HG03139 (cell line): Measurements from ENCODE around the gene LRRTM4.
"Not testable (repeated sequence)": the region's sequence is repeated elsewhere in the genome, so short reads cannot be mapped to it uniquely, and the experiment has no call there.

Experiments used
- ATAC-seq: cut with Tn5 transposase; IDR thresholded peaks from one replicate; pipeline ENCODE4 v1.9.1; 2021; ENCODE audit not compliant: unreplicated experiment

The LRRTM4 gene

GRCh38 chr2:76760367-76760704 lies 761.8 kb downstream of the LRRTM4 start:
- ATAC-seq = no peak

GRCh38 chr2:76759634-76760366 lies 762.4 kb downstream of the LRRTM4 start:
- ATAC-seq = no peak

GRCh38 chr2:76752506-76752905 lies 769.7 kb downstream of the LRRTM4 start:
- ATAC-seq = no peak

GRCh38 chr2:76749858-76750257 lies 772.3 kb downstream of the LRRTM4 start:
- ATAC-seq = no peak

- ATAC-seq = no peak
Observed at GRCh38 chr2:76748581-76749296, 773.4 kb downstream of the LRRTM4 start.

GRCh38 chr2:76745605-76746004 lies 776.6 kb downstream of the LRRTM4 start:
- ATAC-seq = no peak

- ATAC-seq = no peak
Observed at GRCh38 chr2:76737607-76738006, 784.6 kb downstream of the LRRTM4 start.

GRCh38 chr2:76733736-76734135 lies 788.4 kb downstream of the LRRTM4 start:
- ATAC-seq = no peak

GRCh38 chr2:76731157-76731556 lies 791.0 kb downstream of the LRRTM4 start:
- no peak for ATAC-seq

GRCh38 chr2:76730021-76730420 lies 792.2 kb downstream of the LRRTM4 start:
- no peak for ATAC-seq

GRCh38 chr2:76721226-76721625 lies 801.0 kb downstream of the LRRTM4 start:
- ATAC-seq = no peak

GRCh38 chr2:76713312-76713711 lies 808.9 kb downstream of the LRRTM4 start:
- ATAC-seq = no peak

GRCh38 chr2:76711490-76711889 lies 810.7 kb downstream of the LRRTM4 start:
- no peak for ATAC-seq

GRCh38 chr2:76700894-76701293 lies 821.3 kb downstream of the LRRTM4 start:
- no peak for ATAC-seq

- not testable (repeated sequence) for ATAC-seq
Observed at GRCh38 chr2:76697998-76698713, 824.0 kb downstream of the LRRTM4 start.
